Coronary artery (tissue), 2 donors: ENCODE measurements around the gene DDX49.

Experiments
- DNase-seq: peaks from one replicate; pipeline ENCODE4 v3.0.0-alpha.2; 2017; ENCODE audit warnings: low spot score
- H3K27ac ChIP-seq, 2 donors: fragments of 200-600 bp; sonication (generic); one replicate each; pipeline ENCODE4 v1.5.1; 2016 to 2019
- H3K4me3 ChIP-seq: fragments of 200-600 bp; sonication (generic); 2 replicates; pipeline ENCODE4 v1.5.1; 2016; ENCODE audit warnings: mild to moderate bottlenecking, moderate library complexity
- CTCF ChIP-seq: fragments of 200-600 bp; sonication (generic); IDR thresholded peaks from one replicate; pipeline ENCODE4 v1.5.1; 2019; ENCODE audit warnings: antibody characterized with exemption

Gene DDX49

GRCh38 chr19:18942692-18943091 is 23.2 kb downstream of the DDX49 start:
- no peak for TF ChIP-seq CTCF
- no peak for DNase-seq
- Histone ChIP-seq H3K27ac (no peak overlapping the region), H3K4me3 (no peak overlapping the region)

- H3K27ac ChIP-seq = no peak overlapping the region
- no peak overlapping the region for H3K4me3 ChIP-seq
- no peak for TF ChIP-seq CTCF
- DNase-seq = no peak
These were observed 23.9 kb downstream of the DDX49 start for GRCh38 chr19:18943465-18943864.

GRCh38 chr19:18945297-18945696 is 25.8 kb downstream of the DDX49 start:
- Histone ChIP-seq H3K27ac (no peak overlapping the region), H3K4me3 (no peak overlapping the region)
- DNase-seq = no peak
- no peak for TF ChIP-seq CTCF

GRCh38 chr19:18946335-18946734 is 26.8 kb downstream of the DDX49 start:
- TF ChIP-seq CTCF = no peak
- Histone ChIP-seq H3K4me3 (no peak overlapping the region), H3K27ac (no peak overlapping the region)
- no peak for DNase-seq

GRCh38 chr19:18946918-18947317 is 27.4 kb downstream of the DDX49 start:
- H3K4me3 ChIP-seq = no peak overlapping the region
- DNase-seq = no peak
- no peak for TF ChIP-seq CTCF
- H3K27ac ChIP-seq = no peak overlapping the region

- TF ChIP-seq CTCF = no peak
- no peak for DNase-seq
- Histone ChIP-seq H3K4me3 (no peak overlapping the region), H3K27ac (no peak overlapping the region)
These were observed 28.8 kb downstream of the DDX49 start for GRCh38 chr19:18948075-18948975.

- TF ChIP-seq CTCF = no peak
- DNase-seq = no peak
- Histone ChIP-seq H3K4me3 (no peak overlapping the region), H3K27ac (no peak overlapping the region)
These were observed 29.5 kb downstream of the DDX49 start for GRCh38 chr19:18948976-18949356.
